ENCODE results near the gene SPACDR. TPM values are rescaled to one million over a fixed set of nuclear protein-coding genes. Genes with fewer than 3 reads are reported as not detected.

SPACDR gene
- total and polyA plus RNA-seq, 9 of the 15 experiments (the other 6 are each of a cell fraction or from before 2014, with no cell fraction given), result 0.07 to 0.55 (median 0.14) TPM; not detected in 1

- TF ChIP-seq ZBTB9 (CRISPR knock-in tag; IDR thresholded peaks at IDR 0.05), result peak; percentile 67; the same call in 1 of the 2 replicates
- peak; percentile 53 to 71; a peak in 2 of 4 replicates for TF ChIP-seq SIN3A (IDR thresholded peaks at IDR 0.05; ENCODE audit: borderline replicate concordance in 2 of 2, control insufficient read depth in 1 of 2, low read depth in 2 of 2, low read length in 2 of 2)
- TF ChIP-seq POLR2A (conservative IDR thresholded peaks at IDR 0.05), result peak; percentile 75
- TF ChIP-seq SREBF1 (IDR thresholded peaks at IDR 0.05; ENCODE audit: borderline replicate concordance, low read depth, low read length), result no peak
- TF ChIP-seq TAF1 (IDR thresholded peaks at IDR 0.05; ENCODE audit: control insufficient read depth, extremely low read depth, insufficient read depth, low read length, severe bottlenecking), result peak; percentile 65
- peak; percentile 55; the same call in 1 of the 2 replicates for TF ChIP-seq MTA3 (IDR thresholded peaks at IDR 0.05; ENCODE audit: borderline replicate concordance)
- no peak for TF ChIP-seq MYC (IDR thresholded peaks at IDR 0.05; ENCODE audit: low read depth, low read length)
- peak; percentile 92 for TF ChIP-seq MYC (CRISPR knock-in tag; IDR thresholded peaks at IDR 0.05; ENCODE audit: borderline replicate concordance, low read depth)
- TF ChIP-seq U2AF1 (optimal IDR thresholded peaks at IDR 0.05; ENCODE audit: low read depth, low read length), result peak; percentile 95
- TF ChIP-seq MBD2 (IDR thresholded peaks at IDR 0.05; ENCODE audit: borderline replicate concordance, low read depth), result peak; percentile 8; the same call in 1 of the 2 replicates
- TF ChIP-seq CTBP1 (IDR thresholded peaks at IDR 0.05; ENCODE audit: borderline replicate concordance), result peak; percentile 20; the same call in 1 of the 2 replicates
- TF ChIP-seq JUNB (CRISPR knock-in tag; conservative IDR thresholded peaks at IDR 0.05), result 0 out of 2 replicates have a peak, but pooled peaks have one; percentile 1
- TF ChIP-seq RBBP5 (IDR thresholded peaks at IDR 0.05; ENCODE audit: borderline replicate concordance, insufficient read depth, low read length, poor library complexity, severe bottlenecking), result peak; percentile 38
- peak; percentile 97 for TF ChIP-seq ZBTB7A (IDR thresholded peaks at IDR 0.05; ENCODE audit: borderline replicate concordance, control insufficient read depth, low read depth, low read length)
- TF ChIP-seq SMARCA5 (IDR thresholded peaks at IDR 0.05), result 0 out of 2 replicates have a peak, but pooled peaks have one; percentile 12
- peak; percentile 91; the same call in 1 of the 2 replicates for TF ChIP-seq SRSF3 (IDR thresholded peaks at IDR 0.05; ENCODE audit: insufficient read depth, low read length)
- peak; percentile 78; the same call in 1 of the 2 replicates for TF ChIP-seq ZNF511 (CRISPR knock-in tag; IDR thresholded peaks at IDR 0.05)
- TF ChIP-seq POLR2AphosphoS2 (IDR thresholded peaks at IDR 0.05; ENCODE audit: low read length), result peak; percentile 44; the same call in 1 of the 2 replicates
- TF ChIP-seq ZFPM2 (CRISPR knock-in tag; IDR thresholded peaks at IDR 0.05), result peak; percentile 88; the same call in 1 of the 2 replicates
- TF ChIP-seq NCOR1 (IDR thresholded peaks at IDR 0.05), result peak; percentile 57
- 0 out of 2 replicates have a peak, but pooled peaks have one; percentile 41 for TF ChIP-seq ATF6 (CRISPR knock-in tag; IDR thresholded peaks at IDR 0.05)
- peak; percentile 63 for TF ChIP-seq HMGN3 (IDR thresholded peaks at IDR 0.05; ENCODE audit: borderline replicate concordance, extremely low read depth, insufficient read length, low read depth, low read length)
- peak; percentile 55 for TF ChIP-seq POLR2B (IDR thresholded peaks at IDR 0.05; ENCODE audit: low read depth, partially characterized antibody)
- TF ChIP-seq ZNF134 (CRISPR knock-in tag; conservative IDR thresholded peaks at IDR 0.05), result no peak
These were observed 34.2 kb downstream of the SPACDR start, which contains the start of gene MEPCE (continued) for GRCh38 chr7:100429637-100430492.

Data from K562 (cell line).